ENCODE measurements around the gene PPL. TPM values are rescaled to one million over a fixed set of nuclear protein-coding genes. Genes with fewer than 3 reads are reported as not detected.

PPL gene
- total and polyA plus RNA-seq, 2 of the 13 experiments (the other 11 are each of a cell fraction or from before 2014, with no cell fraction given), result 5.7 to 6.6 TPM

GRCh38 chr16:4846901-4847773 lies 89.8 kb downstream of the PPL start, which contains the start of the genes GLYR1 and UBN1 (continued):
- TF ChIP-seq CREM (IDR thresholded peaks at IDR 0.05), result peak; percentile 46; the same call in 1 of the 2 replicates
- TF ChIP-seq CREM (CRISPR knock-in tag; IDR thresholded peaks at IDR 0.05), result no peak
- TF ChIP-seq BCL3 (CRISPR knock-in tag; IDR thresholded peaks at IDR 0.05), result 0 out of 2 replicates have a peak, but pooled peaks have one; percentile 28
- 0 out of 2 replicates have a peak, but pooled peaks have one; percentile 46 for TF ChIP-seq ZNF547 (CRISPR knock-in tag; IDR thresholded peaks at IDR 0.05)
- no peak for TF ChIP-seq ERF (CRISPR knock-in tag; IDR thresholded peaks at IDR 0.05)
- TF ChIP-seq ZNF414 (CRISPR knock-in tag; IDR thresholded peaks at IDR 0.05), result no peak; the same call in 1 of the 2 replicates
- TF ChIP-seq NFKB2 (CRISPR knock-in tag; IDR thresholded peaks at IDR 0.05; ENCODE audit: borderline replicate concordance), result peak; percentile 51; the same call in 1 of the 2 replicates
- TF ChIP-seq ARHGAP35 (CRISPR knock-in tag; IDR thresholded peaks at IDR 0.05; ENCODE audit: borderline replicate concordance), result no peak
- TF ChIP-seq POLR2AphosphoS2 (IDR thresholded peaks at IDR 0.05; ENCODE audit: low read depth, low read length), result no peak
- TF ChIP-seq ZBTB44 (CRISPR knock-in tag; IDR thresholded peaks at IDR 0.05), result no peak
- no peak; the same call in 1 of the 2 replicates for TF ChIP-seq FOXA3 (CRISPR knock-in tag; IDR thresholded peaks at IDR 0.05)
- TF ChIP-seq RFXAP (CRISPR knock-in tag; IDR thresholded peaks at IDR 0.05; ENCODE audit: borderline replicate concordance), result peak; percentile 93; the same call in 1 of the 2 replicates
- TF ChIP-seq PRDM15 (CRISPR knock-in tag; IDR thresholded peaks at IDR 0.05), result 0 out of 2 replicates have a peak, but pooled peaks have one; percentile 28
- no peak for TF ChIP-seq ZNF33B (CRISPR knock-in tag; IDR thresholded peaks at IDR 0.05)
- TF ChIP-seq PRMT3 (CRISPR knock-in tag; IDR thresholded peaks at IDR 0.05; ENCODE audit: borderline replicate concordance, low read depth), result no peak
- TF ChIP-seq ZNF441 (CRISPR knock-in tag; IDR thresholded peaks at IDR 0.05; ENCODE audit: borderline replicate concordance), result no peak
- TF ChIP-seq ZNF614 (CRISPR knock-in tag; IDR thresholded peaks at IDR 0.05; ENCODE audit: borderline replicate concordance), result no peak
- peak; percentile 63; the same call in 1 of the 2 replicates for TF ChIP-seq ZNF350 (CRISPR knock-in tag; IDR thresholded peaks at IDR 0.05; ENCODE audit: borderline replicate concordance, low read depth)
- TF ChIP-seq ZNF75D (CRISPR knock-in tag; IDR thresholded peaks at IDR 0.05; ENCODE audit: borderline replicate concordance), result no peak
- TF ChIP-seq TCF7L2 (IDR thresholded peaks at IDR 0.05; ENCODE audit: low read depth, low read length), result no peak

Measured in HepG2 (cell line).